Stimulated activated CD8-positive, alpha-beta memory T cell treated with anti-CD3 and anti-CD28 coated beads, Interleukin-2, amount 100 ng/mL, for 48 hours (primary cell): ENCODE results near the gene NYNRIN.
"Not testable (repeated sequence)": the region's sequence is repeated elsewhere in the genome, so short reads cannot be mapped to it uniquely, and the experiment has no call there.

Source experiments
- DNase-seq, 2 donors: peaks; one replicate each; pipeline ENCODE4 v3.0.0-alpha.2; 2020; ENCODE audit warnings: low read depth in 2 of 2

NYNRIN gene

GRCh38 chr14:24398653-24399446 lies at the start of gene NYNRIN:
NYNRIN (plus strand) TSS chr14:24399003; CDS start chr14:24399247, 244 bp downstream.
- no peak for DNase-seq

GRCh38 chr14:24349742-24350141 lies 49.1 kb upstream of the NYNRIN start:
- no peak for DNase-seq

DNA sequence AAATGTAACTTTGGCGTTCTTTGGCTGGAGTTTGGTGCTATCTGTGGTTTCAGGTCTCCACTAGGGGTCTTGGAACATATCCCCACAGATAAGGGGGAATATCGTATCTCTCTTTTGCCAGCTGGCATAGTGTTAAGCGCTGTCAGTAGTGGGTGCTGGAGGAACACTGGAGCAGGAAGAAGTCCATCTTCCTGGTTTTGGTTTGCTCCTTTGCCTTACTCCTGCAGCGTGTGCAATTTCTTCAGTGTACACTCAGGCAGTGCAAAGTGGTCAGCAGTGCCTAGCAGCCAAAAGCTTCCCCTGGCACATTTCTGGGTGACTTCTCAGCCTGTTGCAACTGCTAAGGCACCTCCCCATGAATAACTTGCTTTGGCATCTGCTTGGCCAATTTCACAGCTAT lies 47.3 kb upstream of the NYNRIN start:
- no peak for DNase-seq

- DNase-seq: no peak
Observed at GRCh38 chr14:24353559-24354481, 45.0 kb upstream of the NYNRIN start.

DNA sequence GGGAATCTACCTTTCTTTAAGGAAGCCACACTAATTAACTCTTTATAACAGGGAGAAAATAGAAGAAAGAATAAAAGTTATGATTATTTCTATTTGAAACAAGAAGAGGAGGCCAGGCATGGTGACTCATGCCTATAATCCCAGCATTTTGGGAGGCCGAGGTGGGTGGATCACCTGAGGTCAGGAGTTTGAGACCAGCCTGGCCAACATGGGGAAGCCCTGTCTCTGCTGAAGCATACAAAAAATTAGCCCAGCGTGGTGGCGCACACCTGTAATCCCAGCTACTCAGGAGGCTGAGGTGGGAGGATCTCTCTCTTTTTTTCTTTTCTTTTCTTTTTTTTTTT lies 44.3 kb upstream of the NYNRIN start:
- not testable (repeated sequence) for DNase-seq

GRCh38 chr14:24355009-24355408 lies 43.8 kb upstream of the NYNRIN start:
- no peak for DNase-seq

GRCh38 chr14:24356208-24356607 lies 42.6 kb upstream of the NYNRIN start:
- no peak for DNase-seq

DNA sequence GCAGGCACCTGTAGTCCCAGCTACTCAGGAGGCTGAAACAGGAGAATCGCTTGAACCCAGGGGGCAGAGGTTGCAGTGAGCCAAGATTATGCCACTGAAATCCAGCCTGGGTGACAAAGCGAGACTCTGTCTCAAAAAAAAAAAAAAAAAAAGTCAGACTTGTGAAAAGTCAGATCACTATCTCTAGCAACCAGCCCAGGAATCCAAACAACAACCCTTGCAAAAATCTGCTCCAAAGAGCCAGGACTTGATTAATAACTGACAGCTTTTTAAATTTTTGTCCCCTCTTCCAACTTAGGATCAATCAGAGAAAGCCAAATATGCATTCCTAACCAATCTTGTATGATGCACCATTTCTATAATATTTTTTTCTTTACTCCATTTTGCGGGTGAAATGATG lies 38.5 kb upstream of the NYNRIN start:
- DNase-seq: no peak

DNA sequence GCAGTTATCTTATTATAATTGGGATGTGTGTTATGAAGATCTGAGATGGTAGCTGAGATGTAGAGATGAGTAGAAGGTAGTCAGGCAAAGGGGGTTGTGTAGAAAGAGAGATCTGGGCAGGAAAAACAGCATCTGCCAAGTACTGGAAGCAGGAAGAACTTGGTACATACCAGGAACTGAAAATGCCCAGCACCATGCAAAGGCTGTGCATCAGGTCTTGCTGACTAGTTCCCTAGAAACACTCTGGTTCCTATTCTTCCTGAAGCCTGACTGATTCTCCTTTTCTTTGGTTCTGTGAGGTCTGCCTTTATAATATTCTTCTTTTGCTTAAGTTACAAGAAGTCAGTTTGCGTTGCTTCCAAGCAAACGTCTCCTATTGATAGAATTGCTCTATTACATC lies 37.5 kb upstream of the NYNRIN start:
- no peak for DNase-seq

DNA sequence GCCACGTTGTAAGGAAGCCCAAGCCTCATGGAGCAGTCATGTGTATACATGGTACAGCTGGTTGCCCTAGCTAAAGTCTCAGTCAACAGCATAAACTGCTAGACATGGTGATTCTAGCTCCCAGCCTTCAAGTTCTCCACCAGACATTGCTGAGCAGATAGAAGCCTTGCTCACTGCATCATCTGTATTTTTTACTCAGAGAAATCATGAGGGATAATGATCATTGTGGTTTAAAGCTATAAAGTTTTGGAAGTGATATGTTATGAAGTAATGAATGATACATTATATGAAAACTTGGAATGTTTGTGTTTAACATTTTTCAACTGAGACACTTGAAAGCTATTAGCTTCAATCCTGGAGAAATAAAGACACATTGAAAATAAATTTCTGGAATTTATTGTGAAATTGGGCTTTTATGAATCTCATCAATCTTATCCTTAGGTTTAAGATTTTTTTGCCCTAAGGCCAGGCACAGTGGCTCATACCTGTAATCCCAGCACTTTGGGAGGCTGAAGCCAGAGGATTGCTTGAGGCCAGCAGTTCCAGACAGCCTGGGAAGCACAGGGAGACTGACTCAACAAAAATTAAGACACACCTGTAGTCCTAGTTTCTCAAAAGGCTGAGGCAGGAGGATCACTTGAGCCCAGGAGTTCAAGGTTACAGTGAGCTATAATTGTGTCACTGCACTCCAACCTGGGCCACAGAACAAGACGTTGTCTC lies 36.4 kb upstream of the NYNRIN start:
- no peak for DNase-seq

- no peak for DNase-seq
Observed at GRCh38 chr14:24363401-24363800, 35.4 kb upstream of the NYNRIN start.

DNA sequence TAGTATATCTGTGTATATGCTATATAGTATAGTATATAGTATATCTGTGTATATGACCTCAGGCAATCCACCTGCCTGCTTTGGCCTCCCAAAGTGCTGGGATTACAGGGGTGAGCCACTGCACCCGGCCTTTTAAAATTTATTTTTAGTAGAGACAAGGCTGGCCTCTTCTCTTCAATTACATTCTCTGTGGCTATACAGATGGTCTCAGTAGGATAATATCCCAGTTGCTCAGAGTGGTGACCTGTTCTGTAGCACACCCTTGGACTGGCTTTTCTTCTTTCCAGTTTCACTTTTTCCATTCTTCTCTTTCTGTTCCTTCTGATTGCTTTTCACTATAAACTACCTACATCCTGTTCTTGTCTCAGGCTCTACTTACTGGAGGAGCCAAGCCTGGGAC lies 34.0 kb upstream of the NYNRIN start:
- no peak for DNase-seq

- DNase-seq: peak; percentile 65 to 70
Observed at GRCh38 chr14:24365600-24366412, 33.0 kb upstream of the NYNRIN start.

DNA sequence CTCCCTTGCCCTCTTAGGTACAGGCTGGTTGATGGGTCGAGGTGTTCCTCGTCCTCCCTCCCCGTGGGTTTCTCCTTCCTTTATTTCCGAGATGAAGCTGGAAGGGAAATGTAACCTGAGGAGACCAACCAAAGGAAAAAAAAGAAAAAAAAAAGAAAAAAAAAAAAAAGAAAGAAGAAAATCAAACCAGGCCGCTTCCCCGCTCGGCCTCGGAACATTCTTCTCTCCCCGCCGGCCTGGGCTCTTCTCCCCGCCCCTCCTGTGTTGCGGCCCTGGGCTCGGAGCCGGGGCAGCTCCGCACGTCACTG lies 32.4 kb upstream of the NYNRIN start:
- DNase-seq: no peak

DNA sequence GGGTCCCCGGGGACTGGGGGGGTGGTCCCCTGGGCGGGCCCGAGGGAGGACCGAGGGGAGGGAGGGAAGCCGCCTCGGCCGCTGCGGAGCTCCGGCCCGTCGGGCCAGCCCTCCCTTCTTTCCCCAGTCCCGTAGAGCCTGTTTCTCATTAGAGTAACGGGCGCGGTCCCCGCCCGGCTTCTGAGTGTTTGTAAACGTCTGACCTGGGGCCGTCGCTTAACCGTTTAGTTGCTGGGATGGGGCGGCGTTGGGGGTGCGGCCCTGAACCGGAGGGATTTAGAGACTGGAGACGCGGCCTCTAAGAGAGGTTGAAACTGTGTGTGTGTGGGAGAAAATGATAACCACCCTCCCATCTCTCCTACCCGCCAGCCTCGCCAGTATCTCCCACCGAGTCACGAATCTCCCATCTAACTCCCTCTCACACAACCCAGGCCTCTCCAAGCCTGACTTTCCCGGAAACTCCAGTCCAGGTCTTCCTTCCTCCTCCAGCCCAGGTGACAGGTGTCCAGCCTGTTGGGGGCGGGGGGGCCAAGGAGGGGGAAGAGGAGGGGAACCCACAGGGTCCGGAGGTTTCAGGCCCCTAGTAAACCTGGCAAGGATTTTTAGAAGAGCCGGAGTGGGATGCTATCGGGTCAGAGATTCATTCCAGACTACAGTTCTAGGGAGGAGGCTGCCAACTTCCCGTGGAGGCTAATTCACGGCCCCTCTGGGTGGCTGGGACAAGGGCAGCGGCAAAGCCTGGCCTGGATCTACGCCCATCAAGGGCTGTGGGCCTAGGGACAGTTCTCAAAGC lies 31.9 kb upstream of the NYNRIN start:
- peak; percentile 15 to 17 for DNase-seq

GRCh38 chr14:24367514-24368211 lies 31.1 kb upstream of the NYNRIN start, which contains the start of gene NFATC4:
NFATC4 (plus strand) TSS chr14:24368184; CDS start chr14:24368341, 157 bp downstream.
- no peak for DNase-seq

- DNase-seq: no peak
Observed at GRCh38 chr14:24368212-24368561, 30.6 kb upstream of the NYNRIN start.

DNA sequence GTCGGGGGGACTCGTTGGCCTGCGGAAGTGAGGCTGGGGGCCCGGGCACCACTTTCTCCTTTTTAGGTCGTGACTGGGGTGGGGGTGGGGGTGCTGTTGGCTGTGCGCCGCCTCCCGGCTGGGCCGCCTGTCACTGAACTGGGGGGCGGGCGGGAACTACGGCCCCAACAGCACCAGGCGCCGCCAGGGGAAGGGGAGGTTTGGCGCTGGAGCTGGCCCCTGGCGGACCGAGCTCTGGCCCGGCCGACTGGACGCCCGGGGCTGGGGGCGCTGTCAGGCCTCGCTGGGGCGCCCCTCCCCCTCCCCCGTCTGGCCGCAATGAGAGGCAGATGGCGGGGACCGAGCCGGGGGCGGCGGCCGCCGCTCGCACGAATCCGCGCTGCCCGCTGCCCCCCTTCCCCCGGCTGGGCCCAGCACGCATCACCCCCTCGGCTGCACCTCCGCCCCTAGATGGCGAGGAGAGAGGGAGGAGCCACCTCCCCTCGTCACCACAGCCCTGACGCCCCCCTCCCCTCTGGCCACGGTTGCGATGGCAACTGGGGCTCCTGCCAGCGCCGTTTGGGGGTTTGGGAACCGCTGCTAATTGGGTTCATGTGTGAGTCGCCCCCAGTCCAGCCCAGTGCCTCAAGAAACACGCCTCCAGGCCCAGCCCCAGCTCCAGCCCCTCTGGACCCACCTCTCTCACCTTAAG lies 30.1 kb upstream of the NYNRIN start:
- peak in 1 of 2 donors; percentile 14 for DNase-seq

DNA sequence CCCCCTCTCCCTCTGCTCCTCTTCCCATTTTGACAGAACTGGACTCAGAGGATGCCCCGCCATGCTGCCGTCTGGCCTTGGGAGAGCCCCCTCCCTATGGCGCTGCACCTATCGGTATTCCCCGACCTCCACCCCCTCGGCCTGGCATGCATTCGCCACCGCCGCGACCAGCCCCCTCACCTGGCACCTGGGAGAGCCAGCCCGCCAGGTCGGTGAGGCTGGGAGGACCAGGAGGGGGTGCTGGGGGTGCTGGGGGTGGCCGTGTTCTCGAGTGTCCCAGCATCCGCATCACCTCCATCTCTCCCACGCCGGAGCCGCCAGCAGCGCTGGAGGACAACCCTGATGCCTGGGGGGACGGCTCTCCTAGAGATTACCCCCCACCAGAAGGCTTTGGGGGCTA lies 29.3 kb upstream of the NYNRIN start:
- DNase-seq: no peak
